GM21723 (cell line): Measurements from ENCODE around the gene MMADHC.

Source experiments
- ATAC-seq: cut with Tn5 transposase; IDR thresholded peaks from one replicate; pipeline ENCODE4 v1.9.1; 2021; ENCODE audit warnings: mild to moderate bottlenecking, moderate library complexity; ENCODE audit not compliant: unreplicated experiment

MMADHC gene

DNA sequence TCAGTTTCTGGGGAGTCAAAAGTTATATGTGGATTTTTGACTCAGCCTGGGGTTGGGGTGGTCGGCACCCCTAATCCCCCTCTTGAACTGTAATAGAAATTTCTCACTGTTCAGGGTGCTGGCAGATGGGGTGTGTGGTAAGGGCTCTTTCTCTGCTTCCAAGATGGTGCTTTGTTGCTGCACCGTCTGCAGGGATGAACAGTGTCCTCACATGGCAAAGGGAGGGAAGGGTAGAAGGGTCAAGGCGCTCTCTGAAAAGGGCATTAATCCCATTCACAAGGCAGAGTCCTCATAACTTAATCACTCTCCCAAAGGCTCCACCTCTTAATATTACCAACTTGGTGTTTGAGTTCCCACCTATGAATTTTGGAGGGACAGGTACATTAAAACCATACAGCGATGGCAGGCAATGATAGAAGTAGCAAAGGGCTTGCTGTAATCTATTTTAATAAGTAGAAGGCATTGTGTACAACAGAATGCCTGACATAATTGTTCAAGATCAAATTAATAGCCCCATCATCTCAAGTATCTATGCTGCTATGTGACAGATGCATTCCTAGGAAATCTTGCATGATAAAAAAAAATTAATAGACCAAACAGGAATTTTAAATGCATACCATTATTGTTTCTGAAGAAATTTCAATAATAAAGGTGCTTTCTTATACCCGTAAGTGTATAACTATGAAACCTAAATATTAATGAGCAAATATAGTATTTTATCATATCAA lies 28.1 kb downstream of the MMADHC start:
- ATAC-seq = no peak

DNA sequence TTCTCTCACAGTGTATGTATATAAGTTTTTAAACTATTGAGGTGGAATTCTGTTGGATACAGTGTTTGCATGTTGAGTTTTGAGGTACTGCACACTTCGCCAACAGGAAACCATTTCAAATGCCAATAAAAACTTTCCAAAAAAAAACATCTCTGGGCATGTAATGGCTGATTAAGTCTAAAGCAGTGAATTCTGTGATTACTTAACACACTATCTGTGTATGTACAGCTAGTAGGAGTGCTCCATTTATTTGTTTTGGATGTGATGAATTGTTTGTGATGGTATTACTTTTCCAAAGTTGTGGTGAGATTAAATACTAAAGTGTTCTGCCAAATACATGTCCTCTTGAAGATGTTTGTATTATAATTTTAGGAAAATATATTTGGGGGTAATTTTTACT lies 31.1 kb downstream of the MMADHC start:
- no peak for ATAC-seq

DNA sequence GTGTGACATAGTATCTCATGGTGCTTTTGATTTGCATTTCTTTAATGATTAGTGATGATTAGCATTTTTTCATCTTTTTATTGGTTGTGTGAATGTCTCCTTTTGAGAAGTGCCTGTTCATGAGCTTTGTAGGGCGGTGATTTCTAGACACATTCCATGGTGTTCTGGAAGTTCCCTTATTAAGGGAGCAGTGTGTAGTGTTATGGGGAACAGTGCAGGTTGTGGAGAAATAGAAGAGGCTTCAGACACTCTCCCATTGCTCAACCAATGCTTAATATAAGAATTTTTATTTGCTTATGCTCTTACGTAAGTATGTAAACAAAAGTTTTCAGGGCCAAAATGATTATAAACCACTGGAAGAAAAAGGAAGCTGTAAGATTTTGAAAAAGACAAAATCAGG lies 34.7 kb downstream of the MMADHC start:
- no peak for ATAC-seq

DNA sequence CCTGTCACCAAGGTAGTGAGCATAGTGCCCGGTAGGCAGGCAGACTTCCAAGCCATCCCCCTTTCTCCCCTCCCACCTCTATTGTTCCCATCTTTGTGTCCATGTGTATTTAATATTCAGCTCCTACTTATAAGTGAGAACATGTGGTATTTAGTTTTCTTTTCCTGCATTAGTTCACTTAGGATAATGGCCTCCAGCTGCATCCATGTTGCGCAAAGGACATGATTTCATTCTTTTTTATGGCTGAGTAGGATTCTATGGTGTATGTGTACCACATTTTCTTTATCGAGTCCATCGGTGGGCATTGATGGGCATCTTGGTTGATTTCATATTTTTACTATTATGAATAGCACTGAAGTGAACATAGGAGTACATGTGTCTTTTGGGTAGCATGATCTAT lies 35.3 kb downstream of the MMADHC start:
- no peak for ATAC-seq

DNA sequence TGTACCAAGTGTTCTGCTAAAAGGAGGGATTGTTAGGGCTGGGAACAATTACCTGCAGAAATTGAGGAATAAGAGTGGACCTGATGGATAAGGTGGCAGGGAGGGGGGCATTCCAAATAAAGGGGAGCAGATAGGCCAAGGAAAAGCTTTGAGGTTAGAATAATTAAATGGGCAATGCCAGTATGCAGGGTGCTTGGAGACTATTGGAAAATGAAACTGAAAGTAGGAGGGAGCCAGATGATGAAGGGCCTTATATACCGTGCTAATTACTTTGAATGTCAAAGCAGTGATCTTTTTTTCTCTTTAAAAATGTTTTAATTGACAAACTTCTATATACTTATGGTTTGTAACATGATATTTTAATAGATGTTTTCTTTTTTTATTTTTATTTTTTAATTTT lies 42.9 kb downstream of the MMADHC start:
- ATAC-seq = no peak

DNA sequence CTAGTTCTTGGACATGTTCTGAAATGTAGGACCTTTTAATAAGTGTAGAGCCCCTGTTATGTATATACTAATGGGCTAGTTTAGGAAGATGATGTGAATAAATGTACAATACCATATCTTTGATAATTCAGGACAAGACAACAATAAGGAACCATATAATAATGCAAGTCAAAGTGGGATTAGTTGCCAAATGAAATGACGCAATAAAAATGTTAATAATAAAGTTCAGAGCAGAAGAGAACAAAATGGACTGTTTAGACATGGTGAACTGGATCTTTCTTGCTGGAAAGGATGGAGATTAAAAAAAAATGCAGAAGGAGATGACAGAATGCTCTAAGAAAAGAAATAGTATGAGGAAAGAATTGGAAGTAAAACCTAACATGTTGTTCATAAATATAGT lies 43.7 kb downstream of the MMADHC start:
- ATAC-seq = no peak

DNA sequence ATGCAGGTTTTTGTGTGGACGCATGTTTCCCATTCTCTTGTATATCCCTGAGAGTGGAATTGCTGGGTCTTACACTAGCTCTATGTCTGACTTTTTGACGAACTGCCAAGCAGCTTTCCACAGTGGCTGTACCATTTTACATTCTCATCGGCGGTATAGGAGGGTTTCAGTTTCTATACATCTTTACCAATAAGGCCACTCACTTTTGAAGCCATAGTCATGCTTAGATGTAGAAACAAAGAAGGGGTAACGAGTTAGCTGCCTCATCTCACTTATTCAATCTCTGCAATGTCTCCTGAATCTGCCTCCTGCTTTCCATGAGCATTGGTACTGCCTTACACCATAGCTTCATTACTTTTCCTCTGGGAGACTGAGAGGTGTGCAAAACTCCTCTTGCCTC lies 47.4 kb downstream of the MMADHC start:
- ATAC-seq = no peak

DNA sequence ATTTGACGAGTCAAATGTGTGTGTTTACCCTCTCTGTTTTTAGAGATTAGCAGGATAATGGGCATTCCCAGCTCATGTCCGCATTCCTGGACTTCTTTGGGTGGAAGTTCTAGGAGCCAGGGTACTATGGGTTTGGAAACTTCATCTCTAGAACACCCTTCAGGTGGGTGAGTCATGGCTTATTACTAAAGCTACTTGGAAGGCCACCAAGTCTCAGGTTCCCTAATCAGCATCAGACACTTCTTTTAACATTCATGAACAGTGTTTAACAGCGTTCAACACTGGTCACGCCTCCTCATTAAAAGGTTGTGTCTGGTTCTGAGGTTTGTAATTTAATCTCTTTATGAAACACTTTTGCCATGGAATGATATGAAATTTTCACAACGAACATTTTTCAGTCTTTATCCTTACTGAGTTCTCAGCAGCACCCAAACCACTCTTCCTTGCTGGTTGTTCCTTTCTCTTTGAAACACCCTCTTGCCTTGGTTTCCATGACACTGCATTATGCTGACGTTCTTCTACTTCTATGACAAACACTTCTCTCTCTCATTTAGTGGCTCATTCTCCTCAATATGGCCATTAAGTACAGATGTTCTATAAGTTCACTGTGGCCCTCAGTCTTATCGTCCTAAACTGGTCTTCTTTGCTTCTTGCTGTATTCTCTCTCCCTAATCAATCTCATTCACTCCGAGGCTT lies 49.3 kb downstream of the MMADHC start:
- no peak for ATAC-seq

DNA sequence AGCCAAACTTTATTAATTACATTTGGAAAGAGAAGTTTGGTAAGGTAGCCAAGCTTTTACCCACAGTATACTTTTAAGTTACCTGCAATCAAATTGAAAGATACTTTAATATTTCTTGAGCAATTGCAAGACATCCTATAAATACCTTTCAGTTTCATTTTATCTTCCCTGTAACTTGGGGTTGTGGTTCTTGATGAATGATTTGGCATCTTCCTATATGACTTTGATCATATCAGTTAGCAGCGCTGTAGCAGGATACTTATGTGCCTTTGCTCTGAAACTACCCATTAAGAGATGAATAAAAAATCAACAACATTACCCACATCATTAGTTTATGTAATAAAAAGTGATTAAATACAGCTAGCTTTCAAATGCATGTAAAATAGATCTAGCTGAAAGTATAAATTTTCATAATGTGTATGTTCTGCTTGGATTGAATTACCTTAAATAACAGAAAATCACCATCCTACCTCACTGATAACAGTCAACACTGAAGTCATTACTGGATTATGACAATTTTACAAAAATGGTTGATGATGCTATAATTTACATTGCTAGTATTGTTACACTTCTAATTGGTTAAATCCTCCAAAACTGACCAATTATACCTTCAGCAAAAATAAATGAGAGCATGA lies 50.4 kb downstream of the MMADHC start:
- no peak for ATAC-seq

DNA sequence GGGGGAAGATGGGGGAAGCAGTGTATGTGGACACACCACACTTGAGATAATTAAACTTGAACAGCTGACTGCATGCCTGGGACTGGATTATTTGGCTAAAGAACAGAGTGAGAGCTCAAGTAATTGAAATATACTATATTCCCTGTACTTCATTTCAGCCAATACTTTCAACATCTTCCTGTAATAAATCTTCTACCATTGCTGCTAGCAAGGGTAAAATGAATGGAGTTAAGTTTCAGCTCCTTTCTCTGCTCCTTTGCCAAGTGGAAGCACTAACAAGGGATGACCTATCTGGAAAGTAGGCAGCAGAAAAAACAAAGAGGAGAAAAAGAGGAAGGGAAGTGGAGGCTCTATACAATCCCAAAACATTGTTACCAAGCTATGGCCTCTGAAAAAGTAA lies 50.9 kb downstream of the MMADHC start:
- ATAC-seq = no peak

DNA sequence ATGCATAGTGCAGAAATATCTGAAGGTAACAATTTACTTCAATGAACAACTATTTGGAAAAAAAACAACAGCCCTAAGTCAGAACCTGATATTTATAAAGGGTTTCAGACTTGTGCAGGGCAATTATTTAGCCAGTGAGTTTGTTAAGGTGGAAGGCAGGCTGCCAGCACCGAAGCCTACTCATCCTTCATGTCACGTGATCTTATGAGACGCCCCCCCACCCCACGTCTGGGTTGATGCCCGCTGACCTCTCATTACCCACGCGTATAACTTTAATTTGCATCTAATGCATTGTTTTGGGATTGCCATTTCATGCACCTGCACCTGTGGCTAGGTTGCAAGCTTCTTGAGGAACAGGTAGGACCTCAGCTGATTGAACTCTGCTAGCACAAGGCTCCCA lies 52.9 kb downstream of the MMADHC start:
- ATAC-seq = no peak

DNA sequence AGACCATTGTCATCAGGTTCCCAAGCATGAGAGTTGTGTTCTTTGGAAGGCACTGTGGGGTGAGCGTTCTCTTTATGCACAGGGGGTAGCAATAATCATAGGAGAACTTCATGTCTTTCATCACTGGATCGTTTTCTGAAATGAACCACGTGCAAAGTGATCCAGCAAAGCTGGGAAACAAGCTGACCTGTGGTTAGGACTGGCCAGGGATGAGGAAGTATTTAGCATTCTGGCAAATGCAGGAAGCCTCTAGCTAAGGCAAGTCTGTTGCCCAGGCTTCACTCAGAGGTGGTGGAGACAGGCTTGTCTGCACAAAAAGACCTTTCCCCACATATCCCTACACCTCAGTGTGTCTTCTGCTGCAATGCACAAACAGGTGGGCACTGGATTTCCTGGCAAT lies 58.6 kb downstream of the MMADHC start:
- no peak for ATAC-seq

DNA sequence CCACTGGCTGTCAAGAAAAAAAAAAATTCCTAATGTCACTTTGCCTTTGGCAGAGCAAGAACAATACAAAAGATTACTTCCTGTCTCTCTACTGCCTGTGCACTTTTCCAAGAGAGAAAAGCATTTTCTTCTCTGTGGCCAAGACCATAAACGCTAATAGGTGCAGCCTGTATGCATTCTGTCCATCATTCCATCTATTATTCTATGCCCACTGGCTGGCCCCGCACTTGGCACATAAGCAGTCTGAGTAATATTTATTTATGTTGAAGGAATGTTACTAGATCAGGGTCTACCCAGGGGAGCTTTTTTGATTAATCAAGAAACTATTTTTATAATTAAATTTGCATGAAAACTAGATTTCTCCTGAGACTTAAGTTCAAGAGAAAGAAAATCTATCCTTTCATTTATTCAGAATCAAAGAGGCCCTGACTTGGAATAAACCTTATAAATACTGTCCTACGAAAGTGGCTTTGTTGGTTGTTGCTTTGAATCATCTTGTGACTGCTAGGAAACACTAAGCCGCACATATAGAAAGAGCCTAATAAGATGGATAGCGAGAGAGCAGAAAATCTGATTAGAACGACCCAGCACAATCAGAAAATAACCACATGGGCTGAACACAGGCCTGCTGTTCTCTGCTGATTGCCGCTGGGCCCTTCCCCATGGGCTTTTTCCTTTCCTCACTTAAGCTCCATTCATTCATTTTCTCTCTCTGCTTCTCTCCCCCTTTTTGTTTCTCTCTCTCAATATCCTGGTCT lies 59.4 kb downstream of the MMADHC start:
- no peak for ATAC-seq

DNA sequence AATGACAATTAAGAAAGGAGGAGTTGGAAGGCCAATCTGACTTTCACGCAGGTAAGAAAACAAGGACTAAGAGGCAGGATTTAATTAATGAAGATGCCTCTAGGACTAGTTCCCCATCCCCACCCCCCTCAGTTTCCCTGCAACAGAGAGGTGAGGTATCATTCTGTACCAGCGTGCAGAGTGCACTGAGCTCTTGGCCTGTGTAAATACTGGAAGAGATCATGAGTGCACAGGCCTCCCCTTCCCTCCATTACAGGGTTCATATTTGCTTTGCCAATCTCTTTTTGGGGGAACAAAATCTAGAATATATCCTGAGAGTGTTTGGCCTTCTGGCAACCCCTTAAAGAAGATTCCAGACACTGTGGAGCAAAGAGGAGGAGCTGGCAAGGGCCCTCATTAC lies 60.9 kb downstream of the MMADHC start:
- no peak for ATAC-seq

DNA sequence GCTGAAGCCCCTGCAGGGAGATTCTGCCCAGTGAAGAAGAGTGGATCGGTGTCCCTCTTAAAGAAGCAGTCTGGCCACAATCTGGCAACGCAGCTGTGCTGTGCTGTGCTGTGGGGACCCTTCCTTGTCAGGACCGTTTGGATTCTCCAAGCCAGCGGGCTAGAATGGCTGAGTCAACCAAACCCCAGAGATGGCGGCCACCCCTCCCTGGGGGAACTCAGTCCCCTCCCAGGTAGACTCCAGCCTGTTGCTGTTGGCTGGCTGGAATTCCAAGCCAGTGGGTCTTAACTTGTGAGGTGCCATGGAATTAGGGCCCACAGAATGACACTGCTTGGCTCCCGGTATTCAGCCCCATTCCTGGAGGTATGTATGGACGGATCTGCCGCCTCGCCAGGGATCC lies 62.3 kb downstream of the MMADHC start:
- ATAC-seq = no peak
